Renal cortical epithelial cell (primary cell): ENCODE data around the gene SDSL. TPM values are rescaled to one million over a fixed set of nuclear protein-coding genes. Genes with fewer than 3 reads are reported as not detected.

ENCODE experiments used
- DNase-seq: peaks from one replicate; pipeline ENCODE4 v3.0.0-alpha.2; 2011; ENCODE audit warnings: low read depth
- total RNA-seq: library from RNA; depleted of rRNA; stranded (reverse); fragments of >200 nt; gene quantifications from 2 replicates; pipeline ENCODE4 v1.2.3, GENCODE V29; 2014

SDSL gene
- total RNA-seq, 1 donor from 2014 or later = 10.1 TPM

DNA sequence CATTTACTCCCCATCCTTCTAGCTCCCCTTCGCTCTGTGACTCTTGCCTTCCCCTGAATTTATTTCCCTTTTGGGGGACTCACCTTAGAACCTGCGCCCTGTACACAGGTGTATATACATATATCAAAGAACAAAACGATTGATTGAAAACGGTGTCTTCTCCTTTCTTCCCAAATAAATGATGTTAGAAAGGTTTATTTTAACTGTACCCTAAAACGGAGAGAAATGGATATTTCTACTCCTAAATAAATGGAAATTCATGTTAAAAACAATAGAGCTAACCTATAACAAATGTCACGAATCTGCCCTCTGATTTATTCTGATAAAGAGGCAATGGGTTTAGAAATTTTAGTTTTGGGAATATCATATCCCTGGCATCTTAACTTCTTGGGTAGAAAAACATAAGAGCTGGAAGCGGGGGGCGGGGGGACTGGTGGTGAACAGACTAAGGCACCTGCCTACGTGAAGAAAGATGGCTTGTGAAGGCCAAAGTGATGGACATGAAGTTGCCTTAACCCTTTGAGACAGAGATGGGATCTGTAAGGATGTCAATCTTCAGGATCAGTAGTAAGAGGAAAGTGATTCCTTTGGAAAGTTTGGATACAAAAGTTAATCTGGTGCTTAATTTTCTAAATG lies 58.3 kb downstream of the SDSL start:
- no peak for DNase-seq

DNA sequence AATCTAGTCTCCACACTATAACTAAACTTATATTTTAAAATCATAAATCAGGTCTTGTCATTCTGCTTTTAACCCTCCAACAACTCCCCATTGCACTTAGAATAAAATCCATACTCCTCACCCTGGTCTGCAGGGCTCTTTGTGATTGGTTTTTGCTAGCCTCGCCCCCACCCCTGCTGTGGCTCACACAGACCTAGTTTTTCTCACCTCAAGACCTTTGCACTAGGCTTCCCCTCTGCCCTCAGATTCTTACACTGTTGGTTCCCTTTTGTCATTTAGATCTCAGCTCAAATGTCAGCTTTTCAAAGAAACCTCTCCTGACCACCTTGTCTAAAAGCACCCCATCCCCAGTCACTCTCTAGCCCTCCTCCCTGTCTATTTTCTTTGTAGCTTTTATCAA lies 60.2 kb downstream of the SDSL start:
- DNase-seq = no peak

GRCh38 chr12:113485330-113485729 lies 63.1 kb downstream of the SDSL start:
- no peak for DNase-seq

- DNase-seq = no peak
Observed at GRCh38 chr12:113486722-113487121, 64.5 kb downstream of the SDSL start.

Other genes starting within 250 kb of the SDSL start
- 30.9 and 32.2 TPM in 2 replicates for gene DDX54, start 236.9 kb upstream of the SDSL start, total RNA-seq
- gene RITA1, start 236.7 kb upstream of the SDSL start, total RNA-seq = 27.1 and 31.1 TPM in 2 replicates
- gene TPCN1, start 200.9 kb upstream of the SDSL start, total RNA-seq = 20.1 and 48.6 TPM in 2 replicates
- 22.8 and 43.8 TPM in 2 replicates for gene SLC8B1, start 87.3 kb upstream of the SDSL start, total RNA-seq
- gene PLBD2, start 63.8 kb upstream of the SDSL start, total RNA-seq = 25.9 and 51.0 TPM in 2 replicates
- 0.25 TPM in 1 of 2 replicates, not detected in the other for gene SDS, start 18.5 kb upstream of the SDSL start, total RNA-seq
- 0.35 TPM in 1 of 2 replicates, not detected in the other for gene LHX5, start 49.5 kb downstream of the SDSL start, total RNA-seq